ENCODE results near the gene CD83. TPM values are rescaled to one million over a fixed set of nuclear protein-coding genes. Genes with fewer than 3 reads are reported as not detected.
"Not testable (repeated sequence)": the region's sequence is repeated elsewhere in the genome, so short reads cannot be mapped to it uniquely, and the experiment has no call there.

Gene CD83
- total RNA-seq, 4 donors from 2014 or later = 1.2 to 4.3 (median 1.8) TPM

GRCh38 chr6:14149739-14150130, 32.2 kb downstream of the CD83 start:
- Histone ChIP-seq H3K27me3 (no peaks in the 10 kb centered on the region), H3K36me3 (no peaks in the 10 kb centered on the region), H3K9me3 (no peaks in the 10 kb centered on the region), H3K4me1 (no peaks in the 10 kb centered on the region), H3K27ac (replicated peaks in 1 of 4) (no peak overlapping the region), H3K4me3 (no peak overlapping the region)
- no peak for DNase-seq (ENCODE audit: extremely low spot score)
- WGBS = 92% methylated on average over 6 of the region's 7 CpGs
- TF ChIP-seq EP300 (IDR thresholded peaks at IDR 0.05) (no peak), POLR2AphosphoS5 (IDR thresholded peaks at IDR 0.05) (no peak), POLR2A (IDR thresholded peaks at IDR 0.05; ENCODE audit: low read depth) (no peak)
- TF ChIP-seq, protein P1, sequence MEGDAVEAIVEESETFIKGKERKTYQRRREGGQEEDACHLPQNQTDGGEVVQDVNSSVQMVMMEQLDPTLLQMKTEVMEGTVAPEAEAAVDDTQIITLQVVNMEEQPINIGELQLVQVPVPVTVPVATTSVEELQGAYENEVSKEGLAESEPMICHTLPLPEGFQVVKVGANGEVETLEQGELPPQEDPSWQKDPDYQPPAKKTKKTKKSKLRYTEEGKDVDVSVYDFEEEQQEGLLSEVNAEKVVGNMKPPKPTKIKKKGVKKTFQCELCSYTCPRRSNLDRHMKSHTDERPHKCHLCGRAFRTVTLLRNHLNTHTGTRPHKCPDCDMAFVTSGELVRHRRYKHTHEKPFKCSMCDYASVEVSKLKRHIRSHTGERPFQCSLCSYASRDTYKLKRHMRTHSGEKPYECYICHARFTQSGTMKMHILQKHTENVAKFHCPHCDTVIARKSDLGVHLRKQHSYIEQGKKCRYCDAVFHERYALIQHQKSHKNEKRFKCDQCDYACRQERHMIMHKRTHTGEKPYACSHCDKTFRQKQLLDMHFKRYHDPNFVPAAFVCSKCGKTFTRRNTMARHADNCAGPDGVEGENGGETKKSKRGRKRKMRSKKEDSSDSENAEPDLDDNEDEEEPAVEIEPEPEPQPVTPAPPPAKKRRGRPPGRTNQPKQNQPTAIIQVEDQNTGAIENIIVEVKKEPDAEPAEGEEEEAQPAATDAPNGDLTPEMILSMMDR (IDR thresholded peaks at IDR 0.05) = no peak
- intact Hi-C loops (cut with DNase I) = no loop called here

- H3K27me3 ChIP-seq; H3K4me3 ChIP-seq; intact Hi-C loops (cut with DNase I); H3K4me1 ChIP-seq; DNase-seq (ENCODE audit: extremely low spot score); H3K9me3 ChIP-seq; H3K27ac ChIP-seq (replicated peaks in 1 of 4); H3K36me3 ChIP-seq: not testable (repeated sequence)
- WGBS = 89% methylated on average over 3 of the region's 3 CpGs
Measured at GRCh38 chr6:14151300-14151699, 33.7 kb downstream of the CD83 start.

DNA sequence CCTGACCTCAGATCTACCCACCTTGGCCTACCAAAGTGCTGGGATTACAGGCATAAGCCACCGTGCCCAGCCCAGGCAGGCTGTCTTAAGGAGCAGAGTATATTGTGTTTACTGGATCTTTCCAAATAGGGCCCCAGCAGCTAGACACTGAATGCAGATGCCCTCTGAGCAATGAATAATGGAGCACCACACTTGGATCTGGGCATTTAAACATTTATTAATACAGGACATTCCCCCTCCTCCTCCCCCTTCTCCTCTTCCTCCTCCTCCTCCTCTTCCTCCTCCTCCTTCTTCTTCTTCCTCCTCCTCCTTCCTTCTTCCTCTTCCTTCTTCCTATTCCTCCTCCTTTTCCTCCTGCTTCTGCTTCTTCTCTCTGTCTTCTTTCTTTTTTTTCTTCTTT, 34.2 kb downstream of the CD83 start:
- no peaks in the 10 kb centered on the region for H3K36me3 ChIP-seq
- intact Hi-C loops (cut with DNase I) = no loop called here
- H3K4me1 ChIP-seq = no peaks in the 10 kb centered on the region
- H3K9me3 ChIP-seq = no peaks in the 10 kb centered on the region
- H3K27me3 ChIP-seq = no peaks in the 10 kb centered on the region
- TF ChIP-seq, protein P1 (IDR thresholded peaks at IDR 0.05) = no peak
- TF ChIP-seq POLR2AphosphoS5 (IDR thresholded peaks at IDR 0.05) = no peak
- DNase-seq (ENCODE audit: extremely low spot score) = no peak
- no peak overlapping the region for H3K4me3 ChIP-seq
- WGBS = 86% methylated on average over 1 of the region's 1 CpG
- no peak overlapping the region for H3K27ac ChIP-seq (replicated peaks in 1 of 4)

- DNase-seq (ENCODE audit: extremely low spot score) = no peak
- no peaks in the 10 kb centered on the region for H3K9me3 ChIP-seq
- no peaks in the 10 kb centered on the region for H3K27me3 ChIP-seq
- H3K36me3 ChIP-seq = no peaks in the 10 kb centered on the region
- WGBS = 89% methylated on average over 3 of the region's 3 CpGs
- H3K4me1 ChIP-seq = no peaks in the 10 kb centered on the region
- TF ChIP-seq, protein P1 (IDR thresholded peaks at IDR 0.05) = no peak
- TF ChIP-seq EP300 (IDR thresholded peaks at IDR 0.05) = no peak
- TF ChIP-seq POLR2AphosphoS5 (IDR thresholded peaks at IDR 0.05) = no peak
- no peak for TF ChIP-seq POLR2A (IDR thresholded peaks at IDR 0.05; ENCODE audit: low read depth)
- intact Hi-C loops (cut with DNase I) = no loop called here
- H3K4me3 ChIP-seq = no peak overlapping the region
- H3K27ac ChIP-seq (replicated peaks in 1 of 4) = no peak overlapping the region
Measured at GRCh38 chr6:14153228-14153627, 35.7 kb downstream of the CD83 start.

DNA sequence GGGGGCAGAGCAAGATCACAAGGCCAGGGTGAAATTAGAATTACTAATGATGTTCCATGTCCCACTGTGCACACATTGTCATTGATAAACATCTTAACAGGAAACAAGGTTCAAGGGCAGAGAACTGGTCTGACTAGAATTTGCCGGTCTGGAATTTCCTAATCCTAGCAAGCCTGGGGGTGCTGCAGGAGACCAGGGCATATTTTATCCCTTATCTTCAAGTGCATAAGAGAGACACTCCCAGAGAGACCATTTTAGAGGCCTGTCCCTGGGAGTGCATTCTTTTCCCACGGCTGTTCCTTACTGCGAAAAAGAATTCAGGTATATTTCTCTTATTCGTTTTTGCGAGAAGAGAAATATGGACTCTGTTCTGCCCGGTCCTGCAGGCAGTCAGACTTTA, 41.5 kb downstream of the CD83 start:
- WGBS = 93% methylated on average over 6 of the region's 6 CpGs
- no peaks in the 10 kb centered on the region for H3K9me3 ChIP-seq
- TF ChIP-seq, protein P1 (IDR thresholded peaks at IDR 0.05) = no peak
- TF ChIP-seq POLR2AphosphoS5 (IDR thresholded peaks at IDR 0.05) (no peak), EP300 (IDR thresholded peaks at IDR 0.05) (no peak), POLR2A (IDR thresholded peaks at IDR 0.05; ENCODE audit: low read depth) (no peak)

More for the DNA sequence above, 41.5 kb downstream of the CD83 start:
- Histone ChIP-seq H3K27ac (replicated peaks in 1 of 4) (no peak overlapping the region), H3K4me3 (no peak overlapping the region), H3K4me1 (no peaks in the 10 kb centered on the region), H3K27me3 (no peaks in the 10 kb centered on the region), H3K36me3 (no peaks in the 10 kb centered on the region)
- DNase-seq (ENCODE audit: extremely low spot score) = no peak
- intact Hi-C loops (cut with DNase I) = no loop called here
